Measurements from ENCODE around the gene NAALAD2. TPM values are rescaled to one million over a fixed set of nuclear protein-coding genes. Genes with fewer than 3 reads are reported as not detected.

NAALAD2 gene
- total RNA-seq, 1 donor from 2014 or later = not detected

GRCh38 chr11:90189011-90189410 lies 54.5 kb downstream of the NAALAD2 start:
- TF ChIP-seq CTCF (IDR thresholded peaks at IDR 0.05; ENCODE audit: insufficient read depth, low read length, severe bottlenecking) = no peak
- Histone ChIP-seq H3K36me3 (ENCODE audit: control insufficient read depth, insufficient read depth, low read length) (no peaks in the 10 kb centered on the region), H3K4me3 (ENCODE audit: low read depth, low read length) (no peak overlapping the region), H3K27me3 (ENCODE audit: control insufficient read depth, insufficient read depth, low read length) (no peaks in the 10 kb centered on the region)
- DNase-seq (ENCODE audit: low read depth) (no peak), FAIRE-seq (no peak)

GRCh38 chr11:90192869-90193582 lies 58.6 kb downstream of the NAALAD2 start:
- DNase-seq (ENCODE audit: low read depth) (no peak), FAIRE-seq (no peak)
- no peak for TF ChIP-seq CTCF (IDR thresholded peaks at IDR 0.05; ENCODE audit: insufficient read depth, low read length, severe bottlenecking)
- H3K27me3 ChIP-seq (ENCODE audit: control insufficient read depth, insufficient read depth, low read length) = no peaks in the 10 kb centered on the region
- H3K36me3 ChIP-seq (ENCODE audit: control insufficient read depth, insufficient read depth, low read length) = no peaks in the 10 kb centered on the region
- no peak overlapping the region for H3K4me3 ChIP-seq (ENCODE audit: low read depth, low read length)

GRCh38 chr11:90197377-90197776 lies 62.9 kb downstream of the NAALAD2 start:
- H3K27me3 ChIP-seq (ENCODE audit: control insufficient read depth, insufficient read depth, low read length) = no peaks in the 10 kb centered on the region
- DNase-seq (ENCODE audit: low read depth) = no peak
- H3K36me3 ChIP-seq (ENCODE audit: control insufficient read depth, insufficient read depth, low read length) = no peaks in the 10 kb centered on the region
- H3K4me3 ChIP-seq (ENCODE audit: low read depth, low read length) = no peak overlapping the region
- no peak for FAIRE-seq
- TF ChIP-seq CTCF (IDR thresholded peaks at IDR 0.05; ENCODE audit: insufficient read depth, low read length, severe bottlenecking) = no peak

- no peaks in the 10 kb centered on the region for H3K27me3 ChIP-seq (ENCODE audit: control insufficient read depth, insufficient read depth, low read length)
- no peak for DNase-seq (ENCODE audit: low read depth)
- H3K4me3 ChIP-seq (ENCODE audit: low read depth, low read length) = no peak overlapping the region
- H3K36me3 ChIP-seq (ENCODE audit: control insufficient read depth, insufficient read depth, low read length) = peaks cover 1% of the 10 kb centered on the region
- FAIRE-seq = no peak
- no peak for TF ChIP-seq CTCF (IDR thresholded peaks at IDR 0.05; ENCODE audit: insufficient read depth, low read length, severe bottlenecking)
These were observed 67.9 kb downstream of the NAALAD2 start for GRCh38 chr11:90202342-90202741.

- H3K36me3 ChIP-seq (ENCODE audit: control insufficient read depth, insufficient read depth, low read length) = peaks cover 1% of the 10 kb centered on the region
- FAIRE-seq (no peak), DNase-seq (ENCODE audit: low read depth) (no peak)
- H3K27me3 ChIP-seq (ENCODE audit: control insufficient read depth, insufficient read depth, low read length) = no peaks in the 10 kb centered on the region
- no peak overlapping the region for H3K4me3 ChIP-seq (ENCODE audit: low read depth, low read length)
- TF ChIP-seq CTCF (IDR thresholded peaks at IDR 0.05; ENCODE audit: insufficient read depth, low read length, severe bottlenecking) = no peak
These were observed 69.9 kb downstream of the NAALAD2 start for GRCh38 chr11:90204407-90204806.
